Measurements from ENCODE around the gene FHOD3.

FHOD3 gene

GRCh38 chr18:36296650-36297416 is 680 bp upstream of the FHOD3 start:
- no peak for DNase-seq

- DNase-seq, result no peak
These were observed 721 bp downstream of the FHOD3 start for GRCh38 chr18:36298126-36298741.

GRCh38 chr18:36299015-36299414 is 1.5 kb downstream of the FHOD3 start:
- DNase-seq, result no peak

GRCh38 chr18:36300211-36300610 is 2.7 kb downstream of the FHOD3 start:
- DNase-seq, result no peak

DNA sequence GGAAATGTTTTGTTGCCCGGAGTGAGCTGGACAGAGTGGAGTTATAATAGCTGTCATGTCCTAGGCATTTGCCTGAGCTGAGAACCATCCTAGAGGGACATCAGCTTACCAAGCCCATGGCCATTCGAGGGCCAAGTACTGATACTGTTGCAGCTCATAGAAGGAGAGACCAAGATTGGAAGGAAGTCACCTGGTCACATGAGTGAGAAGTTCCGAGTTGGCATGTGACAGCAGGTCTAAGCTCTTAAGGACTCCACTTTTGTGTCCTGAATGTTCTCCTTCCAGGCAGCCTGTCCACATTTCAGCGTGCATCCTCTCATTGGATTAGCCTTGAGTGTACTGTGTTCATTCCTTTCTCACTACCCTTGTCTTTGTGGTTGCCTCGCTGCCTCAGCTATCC is 4.4 kb downstream of the FHOD3 start:
- no peak for DNase-seq

DNA sequence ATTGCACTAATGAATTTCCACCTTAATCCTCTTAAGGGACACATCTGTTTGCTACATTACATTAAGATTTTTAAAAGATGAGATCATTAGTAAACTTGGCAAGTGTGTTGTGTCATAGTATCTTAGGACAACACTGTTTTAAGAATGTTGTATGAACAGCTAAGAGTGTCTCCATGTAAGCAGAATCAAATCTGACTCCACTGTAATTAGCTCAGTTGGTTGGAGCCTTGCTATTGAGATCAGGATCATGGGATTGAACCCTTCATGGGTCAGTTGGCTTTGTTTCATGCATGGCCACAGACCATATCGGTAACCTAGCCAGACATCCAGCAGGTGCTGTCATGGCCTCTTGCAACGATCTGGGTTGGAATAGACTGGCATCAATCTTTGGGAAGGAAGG is 5.2 kb downstream of the FHOD3 start:
- no peak for DNase-seq

GRCh38 chr18:36303211-36303844 is 5.8 kb downstream of the FHOD3 start:
- no peak for DNase-seq

GRCh38 chr18:36304723-36305122 is 7.2 kb downstream of the FHOD3 start:
- DNase-seq, result no peak

GRCh38 chr18:36305375-36305774 is 7.9 kb downstream of the FHOD3 start:
- DNase-seq, result no peak

- no peak for DNase-seq
These were observed 10.0 kb downstream of the FHOD3 start for GRCh38 chr18:36307513-36307912.

DNA sequence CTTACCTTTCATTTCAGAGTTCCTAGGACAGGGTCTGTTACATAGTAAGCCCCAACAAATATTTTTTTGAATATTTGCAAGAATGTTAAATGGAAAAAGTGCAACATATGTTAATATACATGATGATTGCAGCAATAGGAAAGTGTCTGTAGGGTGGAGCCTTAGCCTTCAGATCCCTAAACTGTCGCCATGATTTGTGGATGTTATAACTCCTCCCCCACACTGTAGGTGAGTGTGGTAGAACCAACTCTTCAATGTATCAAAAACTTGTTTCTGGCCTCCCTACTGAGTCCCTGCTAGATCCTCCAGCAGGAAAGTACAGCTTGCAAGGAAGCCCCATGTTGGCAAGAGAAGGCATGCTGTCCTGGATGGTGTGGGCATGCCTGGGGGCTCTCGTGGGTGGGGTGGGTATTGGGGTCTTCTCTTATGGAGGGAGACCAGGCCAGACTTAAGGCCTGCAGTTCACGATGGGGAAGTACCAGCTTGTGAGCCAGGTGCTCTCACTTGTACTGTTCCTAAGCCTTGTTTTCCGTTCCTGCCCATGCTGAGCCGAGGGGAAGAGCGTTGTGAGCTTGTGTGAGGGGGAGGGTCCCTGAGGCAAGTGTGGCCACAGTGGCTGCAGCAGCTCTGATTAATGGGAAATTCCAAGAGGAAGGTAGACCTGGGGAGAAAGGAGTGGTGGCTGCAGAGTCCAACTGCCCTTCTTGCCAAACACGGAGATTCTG is 11.4 kb downstream of the FHOD3 start:
- no peak for DNase-seq

DNA sequence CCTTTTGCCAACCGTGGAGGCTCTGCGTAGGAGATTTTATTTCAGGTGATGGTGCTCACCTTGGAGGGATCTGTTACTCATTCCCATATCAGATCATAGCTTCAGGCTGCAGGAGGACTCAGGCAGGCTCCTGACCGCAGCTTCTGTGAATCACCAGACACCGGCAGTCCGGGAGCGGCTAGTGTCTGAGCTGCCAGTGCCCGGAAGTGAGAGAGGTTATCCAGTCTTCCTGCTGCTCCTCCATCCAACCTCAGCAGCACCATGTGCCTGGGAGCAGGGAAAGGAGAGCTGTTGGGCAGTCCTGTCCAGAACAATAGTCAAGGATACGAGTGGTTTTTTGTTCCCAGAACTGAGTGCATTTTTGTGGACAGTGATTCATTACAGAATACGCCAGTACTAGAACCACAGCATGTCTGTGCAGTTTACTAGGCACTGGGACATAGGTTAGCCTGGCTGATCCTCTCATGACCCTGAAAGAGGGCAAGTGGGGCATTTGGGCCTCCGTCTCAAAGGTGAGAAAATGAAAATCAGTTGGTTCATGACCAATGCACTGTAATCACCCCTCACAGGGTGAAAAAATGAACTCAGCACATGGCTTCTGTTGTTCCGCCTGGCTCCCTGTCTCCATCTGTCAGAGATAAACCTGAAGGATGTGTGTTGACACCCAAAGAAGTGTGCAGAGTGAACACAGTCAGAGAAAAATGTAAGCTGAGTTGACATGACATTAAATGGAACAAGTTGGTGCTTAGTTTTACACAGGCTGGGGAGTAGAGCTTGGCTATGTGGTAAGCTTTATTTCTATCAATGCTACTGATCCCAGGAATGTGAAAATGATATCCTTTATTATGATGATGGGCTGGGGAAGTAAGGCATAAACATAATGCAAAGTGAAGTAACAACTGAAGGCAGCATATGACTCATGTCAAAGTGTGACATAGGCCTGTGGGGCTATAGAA is 12.2 kb downstream of the FHOD3 start:
- no peak for DNase-seq

DNA sequence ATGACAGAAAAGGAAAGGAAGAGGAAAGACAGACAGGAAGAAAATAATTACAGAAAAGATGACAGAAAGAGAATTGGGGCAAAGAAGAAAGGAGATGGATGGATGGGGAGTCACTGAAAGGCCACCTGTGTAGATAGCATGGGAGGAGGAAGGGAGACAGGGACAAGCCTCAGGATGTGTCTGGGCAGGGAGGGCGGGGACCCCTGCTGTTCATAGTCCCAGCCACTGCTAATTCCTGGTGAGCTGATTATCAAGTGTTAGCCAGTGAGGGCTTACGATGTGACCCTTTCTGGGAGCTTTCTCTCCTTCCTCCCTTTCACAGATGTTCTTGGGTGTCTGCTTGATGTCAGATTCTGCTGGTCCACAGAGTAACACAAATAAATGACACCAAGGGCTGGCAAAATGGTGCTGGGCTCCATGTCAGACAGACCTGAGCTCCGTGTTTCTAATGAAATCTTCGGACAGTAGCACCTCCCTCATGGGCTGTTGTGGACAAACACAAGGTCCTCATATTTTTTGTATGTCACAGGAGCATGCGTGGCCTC is 13.6 kb downstream of the FHOD3 start:
- DNase-seq, result no peak

DNA sequence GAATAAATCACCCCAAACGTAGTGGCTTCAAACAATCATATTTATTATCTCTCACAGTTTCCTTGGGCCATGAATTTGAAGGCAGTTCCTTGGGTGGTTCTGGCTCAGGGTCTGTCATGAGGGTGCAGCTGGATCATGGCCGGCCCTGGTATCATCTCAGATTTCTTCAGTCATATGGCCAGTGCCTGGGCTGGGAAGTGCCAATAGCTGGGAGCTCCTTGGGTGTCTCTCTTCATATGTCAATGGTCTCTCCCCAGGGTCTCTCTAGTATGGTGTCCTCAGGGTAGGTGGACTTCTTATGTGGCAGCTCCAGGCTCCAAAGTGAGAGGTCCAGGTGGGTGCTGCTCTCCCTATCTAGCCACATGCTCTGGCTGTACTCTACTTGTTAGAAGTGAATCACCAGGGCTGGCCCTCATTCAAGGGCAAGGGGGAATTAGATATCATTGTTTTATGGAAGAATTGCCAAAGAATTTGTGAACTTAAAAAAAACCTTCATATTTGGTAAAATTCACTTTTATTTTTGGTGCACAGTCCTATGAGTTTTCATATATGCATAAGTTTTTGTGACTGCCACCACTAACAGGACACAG is 15.4 kb downstream of the FHOD3 start:
- DNase-seq, result no peak

DNA sequence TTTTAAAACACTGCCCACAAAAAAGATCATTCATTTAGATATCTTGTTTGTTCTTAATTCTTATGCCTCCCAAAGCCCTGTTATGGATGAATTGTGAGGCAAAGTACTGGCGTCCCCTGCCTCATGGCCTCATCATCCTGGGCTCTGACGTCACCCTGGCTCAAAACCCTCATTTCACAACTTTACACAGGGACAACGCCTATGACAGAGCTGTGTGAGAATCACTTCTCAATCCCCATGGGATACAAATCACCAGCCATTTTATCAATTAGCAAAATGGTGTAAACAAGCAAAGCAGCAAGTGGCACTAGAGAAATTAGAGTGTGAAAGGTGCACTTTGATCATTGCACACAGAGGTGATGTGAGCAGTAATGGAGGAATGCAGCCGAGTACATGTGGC is 16.6 kb downstream of the FHOD3 start:
- DNase-seq, result no peak

DNA sequence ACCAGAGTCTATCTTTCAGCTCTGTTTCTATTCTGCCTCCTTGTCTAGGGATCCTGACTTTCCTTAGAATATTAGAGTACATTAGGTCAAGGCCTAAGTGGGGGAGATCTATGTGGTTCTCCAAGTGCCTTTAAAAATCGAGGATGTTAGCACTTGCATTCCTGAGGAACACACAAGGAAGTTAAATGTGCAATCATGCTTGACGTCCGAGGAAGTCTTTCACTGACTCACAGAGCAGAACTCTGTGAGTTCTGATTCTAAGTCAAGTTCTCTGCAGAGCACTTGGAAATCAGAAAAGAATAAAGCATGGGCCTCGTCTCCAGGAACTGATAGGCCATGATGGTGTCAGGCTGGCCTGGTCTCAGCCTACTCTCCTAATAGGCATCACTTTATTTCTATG is 17.2 kb downstream of the FHOD3 start:
- DNase-seq, result no peak

GRCh38 chr18:36315736-36316135 is 18.2 kb downstream of the FHOD3 start:
- no peak for DNase-seq

DNA sequence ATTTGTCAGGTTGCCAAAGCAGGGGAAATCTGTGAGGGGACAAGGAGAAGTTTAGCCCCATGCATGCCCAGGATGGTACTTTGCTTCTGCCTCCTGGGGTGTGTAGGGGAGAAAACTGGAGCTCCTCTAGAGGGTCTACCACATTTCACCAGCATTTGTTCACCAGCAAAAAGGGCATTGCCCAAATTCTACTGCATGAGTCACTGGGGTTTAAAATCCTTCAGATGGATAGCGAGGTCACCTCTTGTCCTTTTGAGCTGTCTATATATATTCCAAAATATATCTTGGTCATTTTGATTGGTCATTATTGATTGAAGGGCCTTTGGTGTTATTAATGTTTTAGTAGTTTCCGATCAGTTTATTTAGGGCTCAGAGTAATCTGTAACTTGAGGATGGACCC is 18.7 kb downstream of the FHOD3 start:
- no peak for DNase-seq

- DNase-seq, result no peak
These were observed 24.3 kb downstream of the FHOD3 start for GRCh38 chr18:36321658-36322407.

DNA sequence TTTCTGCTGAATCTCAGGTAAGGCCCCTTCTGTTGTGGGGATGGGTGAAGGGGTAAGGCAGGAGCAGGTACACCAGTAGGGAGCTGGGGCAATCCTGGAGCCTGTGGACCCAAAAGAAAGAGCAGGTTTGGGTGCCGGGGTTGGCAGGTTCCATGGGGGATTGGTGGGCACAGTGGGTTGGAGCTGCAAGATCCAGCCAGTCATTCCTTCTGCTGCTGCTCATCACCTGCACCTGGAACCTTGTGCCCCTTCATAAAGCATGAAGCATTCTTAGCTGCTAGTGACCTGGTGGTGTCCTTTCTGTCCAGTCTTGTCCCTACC is 24.9 kb downstream of the FHOD3 start:
- no peak for DNase-seq

DNA sequence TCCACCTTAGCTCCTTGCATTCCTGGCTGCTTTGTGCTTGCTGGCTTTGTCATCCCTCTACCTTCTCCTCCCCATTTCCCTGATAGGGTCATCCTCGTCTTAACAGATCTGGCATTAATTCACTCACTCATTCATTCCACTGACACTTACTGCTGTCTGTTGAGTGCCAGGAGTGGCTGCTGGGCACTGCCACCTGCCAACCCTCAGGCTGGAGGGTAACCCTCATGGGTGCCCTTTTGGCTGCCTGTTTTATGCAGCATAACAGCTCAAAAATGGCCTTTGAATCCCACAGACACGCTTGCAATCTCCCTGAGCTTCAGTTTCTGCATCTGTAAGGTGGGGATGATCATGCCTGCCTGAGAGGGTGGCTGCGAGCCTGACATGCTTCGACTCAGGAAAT is 25.2 kb downstream of the FHOD3 start:
- no peak for DNase-seq

Data from activated naive CD4-positive, alpha-beta T cell treated with anti-CD3 and anti-CD28 coated beads, Interleukin-2, amount 50 U/mL, for 16 hours (primary cell).